HG03521 (cell line): ENCODE results near the gene SLC35F1.
A peak's percentile ranks its signal among the peaks of the same experiment; 100 is the strongest.
"Not testable (repeated sequence)": the region's sequence is repeated elsewhere in the genome, so short reads cannot be mapped to it uniquely, and the experiment has no call there.

Source experiments
- ATAC-seq: cut with Tn5 transposase; IDR thresholded peaks from one replicate; pipeline ENCODE4 v1.9.1; 2021; ENCODE audit warnings: mild to moderate bottlenecking, moderate library complexity; ENCODE audit not compliant: unreplicated experiment

Gene SLC35F1

DNA sequence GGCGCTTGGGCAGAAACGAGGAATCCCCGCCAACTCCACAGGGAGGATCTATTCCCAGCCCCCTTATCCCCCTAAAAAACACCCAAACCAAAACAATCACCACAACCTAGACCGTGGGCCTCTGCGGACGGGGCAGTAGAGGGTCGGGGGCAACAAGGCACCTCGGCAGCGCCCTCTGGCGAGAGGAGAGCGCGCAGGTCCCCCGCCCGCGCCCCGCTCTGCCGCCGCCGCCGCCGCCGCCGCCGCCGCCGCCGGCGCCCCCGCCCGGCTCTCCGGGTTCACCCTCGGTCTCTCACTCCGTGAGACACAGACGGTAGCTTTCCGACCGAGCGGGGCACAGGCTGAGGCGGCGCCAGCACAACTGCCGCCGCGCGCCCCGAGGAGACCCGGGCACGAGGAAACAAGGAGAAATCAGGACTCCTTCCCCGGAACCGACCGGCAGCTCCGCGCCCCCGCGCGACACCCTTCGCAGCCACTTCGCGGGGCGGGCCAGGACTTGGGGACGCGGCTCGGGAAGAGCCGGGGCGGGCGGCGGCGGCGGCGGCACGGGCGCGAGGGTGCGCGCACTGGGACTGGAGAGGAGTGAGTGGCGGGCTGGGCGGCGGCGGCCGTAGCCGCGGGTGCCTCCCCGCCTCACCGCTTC lies at the start of gene SLC35F1:
Gene SLC35F1 (plus strand): TSS at position 307 of the 643 bp plus-strand sequence.
- ATAC-seq: peak; percentile 61

GRCh38 chr6:117858601-117859000 lies 48.5 kb upstream of the SLC35F1 start:
- not testable (repeated sequence) for ATAC-seq

GRCh38 chr6:117861545-117861944 lies 45.5 kb upstream of the SLC35F1 start:
- ATAC-seq: no peak

DNA sequence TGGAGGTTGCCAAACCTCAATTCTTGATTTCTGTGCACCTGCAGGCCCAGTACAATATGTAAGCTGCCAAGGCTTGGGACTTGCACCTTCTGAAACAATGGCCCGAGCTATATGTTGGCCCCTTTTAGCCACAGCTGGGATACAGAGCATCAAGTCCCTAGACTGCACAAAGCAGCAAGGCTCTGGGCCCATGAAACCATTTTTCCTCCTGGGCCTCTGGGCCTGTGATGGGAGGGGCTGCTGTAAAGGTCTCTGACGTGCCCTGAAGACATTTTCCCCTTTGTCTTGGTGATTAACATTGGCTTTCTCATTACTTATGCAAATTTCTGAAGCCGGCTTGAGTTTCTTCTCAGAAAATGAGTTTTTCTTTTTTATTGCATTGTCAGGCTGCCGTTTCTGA lies 40.5 kb upstream of the SLC35F1 start:
- no peak for ATAC-seq

DNA sequence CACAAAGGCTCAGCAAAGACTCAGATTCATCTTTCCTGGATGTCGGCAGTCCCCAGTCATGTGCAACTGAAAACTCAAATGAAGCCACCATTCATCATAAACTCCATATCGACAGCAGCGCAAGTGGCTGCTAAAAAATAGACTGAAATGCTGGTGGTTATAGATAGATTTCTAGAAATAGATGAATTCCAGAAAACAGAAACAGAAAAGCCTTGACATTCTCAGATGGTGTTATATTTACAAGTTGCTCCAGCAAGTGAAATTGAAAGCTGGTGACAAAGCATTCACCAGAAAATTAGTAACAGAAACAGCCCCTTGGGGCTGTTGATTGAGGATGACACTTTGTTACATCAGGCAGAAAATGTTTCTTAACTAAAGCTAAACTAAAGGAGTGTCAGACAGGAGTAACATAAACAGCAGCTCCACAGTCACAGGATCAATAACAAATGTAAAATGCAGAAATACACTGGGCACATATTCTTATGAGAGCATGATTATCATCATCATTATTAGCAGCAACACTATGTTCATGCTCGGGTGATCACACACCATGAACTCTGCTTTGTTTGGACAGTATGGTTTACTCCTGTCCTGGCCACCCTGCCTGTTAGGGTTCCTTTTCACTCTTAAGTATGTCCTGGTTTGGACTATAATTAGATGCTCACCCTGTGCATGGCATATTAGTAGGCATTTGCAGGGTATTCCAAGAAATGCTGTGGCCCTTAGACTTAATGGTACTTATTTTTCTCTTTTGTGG lies 36.4 kb upstream of the SLC35F1 start:
- peak; percentile 68 for ATAC-seq

- no peak for ATAC-seq
Measured at GRCh38 chr6:117880824-117881223, 26.2 kb upstream of the SLC35F1 start.

GRCh38 chr6:117890172-117890571 lies 16.9 kb upstream of the SLC35F1 start:
- ATAC-seq: no peak

DNA sequence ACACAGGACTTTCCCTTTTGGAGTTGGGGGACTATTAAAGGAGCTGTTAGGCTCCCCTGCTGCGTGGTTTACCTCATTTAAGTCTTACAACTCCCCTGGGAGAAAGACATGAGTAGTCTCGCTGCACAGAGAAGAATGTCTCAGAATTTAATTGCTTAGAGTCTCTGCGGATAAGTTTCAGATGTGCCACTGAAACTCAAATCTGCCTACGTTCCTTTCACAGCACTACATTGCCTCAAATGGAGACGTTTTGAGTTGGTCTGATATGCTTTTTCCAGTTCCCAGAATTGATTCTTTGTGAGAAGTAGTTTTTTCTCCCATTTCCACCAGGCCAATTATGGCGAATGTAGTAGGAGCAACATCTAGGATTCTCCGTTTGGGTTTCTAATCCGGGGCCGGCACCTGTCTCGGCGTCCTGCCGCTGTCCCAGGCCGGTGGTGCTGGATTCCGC lies 532 bp upstream of the SLC35F1 start:
- peak; percentile 38 for ATAC-seq

DNA sequence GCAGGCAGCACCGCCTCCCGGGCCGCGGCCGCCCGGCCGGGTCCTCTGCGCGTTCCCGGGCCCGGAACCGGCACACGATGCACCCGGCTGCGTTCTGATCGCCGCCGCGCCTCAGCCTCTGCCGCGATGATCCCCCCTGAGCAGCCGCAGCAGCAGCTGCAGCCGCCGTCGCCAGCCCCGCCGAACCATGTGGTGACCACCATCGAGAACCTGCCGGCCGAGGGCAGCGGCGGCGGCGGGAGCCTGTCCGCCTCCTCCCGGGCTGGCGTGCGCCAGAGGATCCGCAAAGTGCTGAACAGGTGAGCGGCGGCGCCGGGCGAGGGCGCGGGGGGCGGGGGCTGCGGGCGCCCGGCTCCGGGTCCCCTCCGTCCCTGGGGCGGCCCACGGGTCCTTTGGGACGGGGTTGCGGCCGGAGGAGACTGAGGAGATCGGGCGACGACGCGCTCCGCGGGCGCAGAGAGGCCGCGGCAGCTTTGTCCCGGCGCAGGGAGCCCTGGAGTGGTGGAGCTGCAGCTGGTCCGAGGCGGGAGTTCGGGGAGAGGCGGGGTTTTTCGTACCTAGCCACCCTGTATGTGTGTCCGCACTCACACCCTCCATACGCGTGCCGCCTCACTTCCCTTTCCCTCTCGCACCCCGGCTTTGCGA lies 659 bp downstream of the SLC35F1 start:
- peak; percentile 17 for ATAC-seq

DNA sequence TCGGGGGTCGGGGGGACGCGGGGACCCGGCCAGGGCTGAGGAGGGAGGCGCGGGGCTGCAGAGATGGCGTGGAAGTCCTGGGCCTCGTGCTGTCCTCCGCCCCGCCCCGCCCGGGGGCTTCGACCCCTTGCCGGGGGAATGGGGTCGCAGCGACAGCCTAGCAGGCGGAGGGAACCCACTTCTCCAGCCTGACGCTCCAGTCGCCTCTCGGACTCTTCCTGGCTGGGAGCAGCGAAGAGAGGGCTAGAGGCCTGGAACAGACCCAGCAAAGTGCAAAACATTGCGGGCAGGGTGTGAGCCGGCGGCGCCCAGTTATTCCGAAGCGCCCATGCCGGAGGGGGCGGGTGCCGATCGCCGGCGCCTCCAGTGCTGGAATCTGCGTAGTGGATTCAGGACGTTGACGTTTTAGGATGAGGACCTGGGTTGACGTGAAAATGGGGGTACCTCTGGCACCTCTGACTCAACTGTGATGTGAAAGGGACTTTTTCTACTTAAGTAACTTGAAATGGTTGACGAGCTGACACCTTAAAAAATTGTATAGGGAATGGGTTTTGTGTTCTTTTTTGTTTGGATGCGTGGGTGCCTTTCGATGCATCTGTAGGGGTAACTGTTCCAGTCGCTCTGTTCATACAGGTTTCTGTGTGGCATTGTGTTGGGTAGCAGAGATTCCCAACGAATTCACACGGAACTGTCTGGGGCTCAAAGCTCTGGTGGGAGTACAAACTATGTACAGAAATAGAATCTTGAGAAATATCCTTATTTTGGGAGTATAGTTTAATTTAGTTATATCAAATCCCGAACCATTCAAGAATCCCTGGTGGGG lies 1.4 kb downstream of the SLC35F1 start:
- no peak for ATAC-seq

GRCh38 chr6:117909638-117910037 lies 2.6 kb downstream of the SLC35F1 start:
- no peak for ATAC-seq

DNA sequence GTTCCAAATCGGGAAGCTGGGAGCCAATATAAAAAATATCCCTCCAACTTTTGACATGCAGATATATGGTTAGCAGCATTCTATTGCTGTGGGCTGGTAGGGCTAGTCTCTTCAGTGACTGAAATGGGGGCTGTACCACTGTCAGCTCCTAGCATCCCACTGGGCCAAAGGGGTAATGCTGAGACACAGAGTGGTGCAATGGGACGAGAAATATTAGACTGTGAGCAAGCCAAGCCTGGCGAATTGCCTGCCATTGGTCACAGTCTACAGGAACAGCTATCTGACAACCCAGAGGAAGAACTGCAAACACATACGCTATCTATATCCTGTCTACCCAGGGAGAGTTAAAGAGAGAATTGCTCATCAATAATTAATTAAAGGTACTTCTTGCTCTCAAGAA lies 3.5 kb downstream of the SLC35F1 start:
- no peak for ATAC-seq

GRCh38 chr6:117911150-117911549 lies 4.1 kb downstream of the SLC35F1 start:
- ATAC-seq: no peak

DNA sequence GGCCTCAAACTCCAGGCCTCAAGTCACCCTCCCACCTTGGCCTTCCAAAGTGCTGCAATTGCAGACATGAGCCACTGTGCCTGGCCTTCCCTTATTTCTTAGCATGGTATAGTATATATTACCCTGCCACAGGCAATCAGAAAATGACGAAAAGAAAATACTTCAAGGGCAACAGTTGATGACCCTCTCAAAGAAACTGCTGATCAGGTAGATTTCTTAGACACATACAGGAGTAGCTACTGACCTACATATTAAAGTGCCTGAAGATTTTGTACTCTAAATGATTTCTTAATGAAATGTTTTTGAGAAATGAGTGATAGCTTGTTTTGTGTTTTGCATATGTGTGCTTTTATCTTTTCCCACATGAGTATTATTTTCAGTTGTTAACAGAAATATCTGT lies 4.6 kb downstream of the SLC35F1 start:
- ATAC-seq: no peak

- ATAC-seq: no peak
Measured at GRCh38 chr6:117915846-117916245, 8.8 kb downstream of the SLC35F1 start.

GRCh38 chr6:117916483-117916882 lies 9.4 kb downstream of the SLC35F1 start:
- ATAC-seq: no peak

DNA sequence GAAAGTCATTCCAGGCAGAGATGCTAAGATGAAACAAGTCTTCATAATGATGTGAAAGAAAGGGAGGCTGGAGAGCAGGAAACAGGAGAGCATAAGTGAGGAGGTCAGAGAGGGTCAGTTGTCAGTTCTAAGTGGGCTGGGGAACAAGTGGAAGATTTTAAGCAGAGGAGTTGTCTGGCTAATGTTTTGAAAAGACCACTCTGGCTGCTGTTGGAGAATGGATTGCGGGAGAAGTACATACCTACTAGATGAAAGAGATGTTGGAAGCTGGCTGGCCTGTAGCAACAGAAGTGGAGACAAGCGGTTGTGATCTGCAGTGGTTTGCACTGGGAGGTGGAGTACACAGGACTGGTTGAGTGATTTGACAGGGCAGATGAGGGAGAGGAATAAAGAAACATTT lies 10.1 kb downstream of the SLC35F1 start:
- ATAC-seq: no peak

DNA sequence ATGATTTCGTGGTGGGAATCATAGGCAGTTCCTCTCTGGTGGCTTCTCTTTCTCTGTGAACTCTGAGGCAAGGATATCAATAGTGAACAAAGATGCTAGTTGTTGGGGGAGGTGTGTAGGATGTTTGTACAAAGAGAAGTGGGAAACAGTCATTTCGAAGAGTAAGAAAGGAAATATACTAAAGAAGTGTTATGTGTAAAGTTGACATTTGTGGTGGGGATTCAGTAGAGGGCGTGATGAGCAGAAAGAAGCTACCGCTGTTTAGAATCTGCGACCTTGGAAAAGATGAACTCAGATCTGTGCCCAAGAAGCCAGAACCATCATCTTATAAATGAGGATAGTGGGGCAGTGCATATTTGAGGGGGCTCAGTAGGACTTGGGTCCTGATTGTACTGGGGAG lies 11.4 kb downstream of the SLC35F1 start:
- no peak for ATAC-seq

DNA sequence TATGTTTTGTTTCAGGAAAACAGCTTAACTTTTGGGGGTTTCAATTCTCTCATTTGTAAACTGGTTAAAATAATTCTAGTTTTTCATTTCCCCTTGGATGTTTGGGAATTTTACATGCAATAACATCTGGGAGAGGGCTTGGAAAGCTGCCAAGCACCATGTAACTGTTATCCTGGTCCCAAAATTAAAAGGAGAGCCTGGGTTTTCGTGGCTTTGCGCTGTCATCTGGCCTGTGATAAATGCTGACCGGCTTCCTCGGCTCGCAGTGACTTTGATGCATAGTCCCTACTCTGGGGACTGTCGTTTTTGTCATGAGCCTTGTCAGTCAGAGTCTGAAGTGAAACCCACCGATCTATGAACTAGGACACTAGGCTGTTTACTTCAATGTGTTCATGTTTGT lies 12.2 kb downstream of the SLC35F1 start:
- no peak for ATAC-seq

GRCh38 chr6:117919775-117920729 lies 13.0 kb downstream of the SLC35F1 start:
- no peak for ATAC-seq
